Liver (tissue), 3 donors: Measurements from ENCODE around the gene CDK17.

Experiments used
- CTCF ChIP-seq: fragments of 150-350 bp; IDR thresholded peaks from 2 replicates; pipeline ENCODE4 v1.5.1; 2017; ENCODE audit warnings: improper control_type of control experiment, low read depth, low read length; ENCODE audit not compliant: missing input control
- FOXA1 ChIP-seq: IDR thresholded peaks from 2 replicates; pipeline ENCODE4 v1.6.1; 2016; ENCODE audit warnings: antibody characterized with exemption
- HNF4A ChIP-seq, 2 donors: conservative IDR thresholded peaks; 2 replicates each; pipeline ENCODE4 v1.6.1; 2016; ENCODE audit warnings: antibody characterized with exemption in 2 of 2, mild to moderate bottlenecking in 2 of 2
- JUND ChIP-seq, 2 donors: IDR thresholded peaks; 2 replicates each; pipeline ENCODE4 v1.6.1; 2016; ENCODE audit warnings: antibody characterized with exemption in 2 of 2
- RXRA ChIP-seq, 2 donors: IDR thresholded peaks; 2 replicates each; pipeline ENCODE4 v1.6.1; 2017 to 2018; ENCODE audit warnings: antibody characterized with exemption in 2 of 2, mild to moderate bottlenecking in 1 of 2
- SP1 ChIP-seq: IDR thresholded peaks from 2 replicates; pipeline ENCODE4 v1.6.1; 2018; ENCODE audit warnings: antibody characterized with exemption, mild to moderate bottlenecking
- TAF1 ChIP-seq: conservative IDR thresholded peaks from 2 replicates; pipeline ENCODE4 v1.6.1; 2016; ENCODE audit warnings: antibody characterized with exemption, mild to moderate bottlenecking
- YY1 ChIP-seq: IDR thresholded peaks from 2 replicates; pipeline ENCODE4 v1.6.1; 2016; ENCODE audit warnings: antibody characterized with exemption, mild to moderate bottlenecking
- TF ChIP-seq, protein P1 (sequence below): IDR thresholded peaks from 2 replicates; pipeline ENCODE4 v1.6.1; 2016; ENCODE audit warnings: antibody characterized with exemption, mild to moderate bottlenecking
- TF ChIP-seq, protein P2 (sequence below): IDR thresholded peaks from 2 replicates; pipeline ENCODE4 v1.6.1; 2016; ENCODE audit warnings: antibody characterized with exemption
- TF ChIP-seq, protein P3 (sequence below): IDR thresholded peaks from 2 replicates; pipeline ENCODE4 v1.6.1; 2016; ENCODE audit warnings: antibody characterized with exemption
- donor health status: healthy.
- donor health status: healthy.

DNA sequence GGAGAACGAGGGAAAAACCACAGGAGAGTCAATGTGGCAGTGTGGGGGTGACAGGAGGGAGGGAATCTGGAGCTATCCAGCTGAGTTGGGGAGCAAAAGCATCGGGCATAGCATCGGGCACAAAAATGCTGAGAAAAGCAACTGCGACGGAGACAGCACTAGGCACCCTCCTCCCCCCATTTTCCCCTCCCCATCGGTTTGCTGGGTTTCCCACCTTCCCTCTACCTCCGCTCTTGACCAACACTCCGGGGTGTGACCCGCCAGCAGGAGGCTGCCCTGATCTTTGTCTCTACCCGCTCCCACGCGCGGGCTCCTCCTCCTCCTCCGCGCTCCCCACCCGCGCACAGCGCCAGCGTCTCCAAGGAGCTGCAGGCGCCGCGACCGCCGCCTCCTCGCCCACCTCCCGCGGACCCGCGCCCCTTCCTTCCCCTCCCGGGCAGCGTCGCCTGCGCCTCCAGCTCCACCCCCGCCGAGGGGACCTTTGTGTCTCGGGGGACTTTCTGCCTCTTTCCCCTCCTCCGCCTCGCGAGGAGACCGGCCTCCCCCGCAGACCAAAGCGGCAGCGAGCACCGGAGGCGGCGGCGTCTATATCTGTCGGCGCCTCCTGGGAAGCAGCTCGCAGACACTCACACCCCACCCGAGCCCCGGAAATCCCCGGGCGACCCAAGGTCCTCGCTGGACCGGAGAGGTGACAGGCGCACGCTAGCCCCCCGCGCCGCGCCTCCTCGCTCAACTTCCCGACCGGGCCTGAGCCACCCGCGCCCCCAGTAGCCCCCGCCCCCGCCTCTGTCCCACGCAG is 920 bp downstream of the CDK17 start:
- TF ChIP-seq FOXA1, result no peak
- TF ChIP-seq CTCF, result no peak
- TF ChIP-seq HNF4A (conservative IDR thresholded peaks at IDR 0.05), result no peak
- TF ChIP-seq, protein P1, sequence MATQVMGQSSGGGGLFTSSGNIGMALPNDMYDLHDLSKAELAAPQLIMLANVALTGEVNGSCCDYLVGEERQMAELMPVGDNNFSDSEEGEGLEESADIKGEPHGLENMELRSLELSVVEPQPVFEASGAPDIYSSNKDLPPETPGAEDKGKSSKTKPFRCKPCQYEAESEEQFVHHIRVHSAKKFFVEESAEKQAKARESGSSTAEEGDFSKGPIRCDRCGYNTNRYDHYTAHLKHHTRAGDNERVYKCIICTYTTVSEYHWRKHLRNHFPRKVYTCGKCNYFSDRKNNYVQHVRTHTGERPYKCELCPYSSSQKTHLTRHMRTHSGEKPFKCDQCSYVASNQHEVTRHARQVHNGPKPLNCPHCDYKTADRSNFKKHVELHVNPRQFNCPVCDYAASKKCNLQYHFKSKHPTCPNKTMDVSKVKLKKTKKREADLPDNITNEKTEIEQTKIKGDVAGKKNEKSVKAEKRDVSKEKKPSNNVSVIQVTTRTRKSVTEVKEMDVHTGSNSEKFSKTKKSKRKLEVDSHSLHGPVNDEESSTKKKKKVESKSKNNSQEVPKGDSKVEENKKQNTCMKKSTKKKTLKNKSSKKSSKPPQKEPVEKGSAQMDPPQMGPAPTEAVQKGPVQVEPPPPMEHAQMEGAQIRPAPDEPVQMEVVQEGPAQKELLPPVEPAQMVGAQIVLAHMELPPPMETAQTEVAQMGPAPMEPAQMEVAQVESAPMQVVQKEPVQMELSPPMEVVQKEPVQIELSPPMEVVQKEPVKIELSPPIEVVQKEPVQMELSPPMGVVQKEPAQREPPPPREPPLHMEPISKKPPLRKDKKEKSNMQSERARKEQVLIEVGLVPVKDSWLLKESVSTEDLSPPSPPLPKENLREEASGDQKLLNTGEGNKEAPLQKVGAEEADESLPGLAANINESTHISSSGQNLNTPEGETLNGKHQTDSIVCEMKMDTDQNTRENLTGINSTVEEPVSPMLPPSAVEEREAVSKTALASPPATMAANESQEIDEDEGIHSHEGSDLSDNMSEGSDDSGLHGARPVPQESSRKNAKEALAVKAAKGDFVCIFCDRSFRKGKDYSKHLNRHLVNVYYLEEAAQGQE, result no peak
- no peak for TF ChIP-seq TAF1
- no peak for TF ChIP-seq JUND (IDR thresholded peaks at IDR 0.05)
- no peak for TF ChIP-seq YY1
- TF ChIP-seq, protein P2, sequence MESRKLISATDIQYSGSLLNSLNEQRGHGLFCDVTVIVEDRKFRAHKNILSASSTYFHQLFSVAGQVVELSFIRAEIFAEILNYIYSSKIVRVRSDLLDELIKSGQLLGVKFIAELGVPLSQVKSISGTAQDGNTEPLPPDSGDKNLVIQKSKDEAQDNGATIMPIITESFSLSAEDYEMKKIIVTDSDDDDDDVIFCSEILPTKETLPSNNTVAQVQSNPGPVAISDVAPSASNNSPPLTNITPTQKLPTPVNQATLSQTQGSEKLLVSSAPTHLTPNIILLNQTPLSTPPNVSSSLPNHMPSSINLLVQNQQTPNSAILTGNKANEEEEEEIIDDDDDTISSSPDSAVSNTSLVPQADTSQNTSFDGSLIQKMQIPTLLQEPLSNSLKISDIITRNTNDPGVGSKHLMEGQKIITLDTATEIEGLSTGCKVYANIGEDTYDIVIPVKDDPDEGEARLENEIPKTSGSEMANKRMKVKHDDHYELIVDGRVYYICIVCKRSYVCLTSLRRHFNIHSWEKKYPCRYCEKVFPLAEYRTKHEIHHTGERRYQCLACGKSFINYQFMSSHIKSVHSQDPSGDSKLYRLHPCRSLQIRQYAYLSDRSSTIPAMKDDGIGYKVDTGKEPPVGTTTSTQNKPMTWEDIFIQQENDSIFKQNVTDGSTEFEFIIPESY, result no peak
- TF ChIP-seq, protein P3, sequence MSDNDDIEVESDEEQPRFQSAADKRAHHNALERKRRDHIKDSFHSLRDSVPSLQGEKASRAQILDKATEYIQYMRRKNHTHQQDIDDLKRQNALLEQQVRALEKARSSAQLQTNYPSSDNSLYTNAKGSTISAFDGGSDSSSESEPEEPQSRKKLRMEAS, result no peak
- TF ChIP-seq SP1, result no peak
- TF ChIP-seq RXRA (IDR thresholded peaks at IDR 0.05), result no peak
